Activated naive CD4-positive, alpha-beta T cell treated with anti-CD3 and anti-CD28 coated beads for 36 hours (primary cell): ENCODE measurements around the gene COL28A1. TPM values are rescaled to one million over a fixed set of nuclear protein-coding genes. Genes with fewer than 3 reads are reported as not detected.

Experiments
- CTCF ChIA-PET: fragments of 350-600 bp; sonication (Branson Sonifier 250); formaldehyde crosslinking; loops from one replicate; lab custom pipeline; 2021; ENCODE audit warnings: antibody characterized with exemption; lab: Charles Lee
- DNase-seq: peaks from one replicate; pipeline ENCODE4 v3.0.0-alpha.2; 2020
- H3K27ac Mint-ChIP-seq: one replicate; pipeline ENCODE4 v1.8.0; 2021; ENCODE audit warnings: mild to moderate bottlenecking, mixed read lengths
- H3K27me3 Mint-ChIP-seq: one replicate; pipeline ENCODE4 v1.8.0; 2021; ENCODE audit warnings: low read depth, mixed read lengths
- H3K36me3 Mint-ChIP-seq: one replicate; pipeline ENCODE4 v1.8.0; 2021; ENCODE audit warnings: low read depth, mixed read lengths
- H3K4me1 Mint-ChIP-seq: one replicate; pipeline ENCODE4 v1.8.0; 2021; ENCODE audit warnings: low read depth, mixed read lengths
- H3K4me3 Mint-ChIP-seq: one replicate; pipeline ENCODE4 v1.8.0; 2021; ENCODE audit warnings: mild to moderate bottlenecking, moderate library complexity, mixed read lengths
- H3K9me3 Mint-ChIP-seq: one replicate; pipeline ENCODE4 v1.8.0; 2021; ENCODE audit warnings: mixed read lengths
- intact Hi-C: fragments of 100-400 bp; cut with micrococcal nuclease; formaldehyde crosslinking; loops from one replicate; pipeline ENCODE4 v1.15.1; 2023
- total RNA-seq, 2 experiments: library from RNA; stranded (reverse); gene quantifications; one replicate each; pipeline ENCODE4 v1.2.3, GENCODE V29; 2021

Gene COL28A1
- total RNA-seq, 2 experiments from 2014 or later, result not detected

DNA sequence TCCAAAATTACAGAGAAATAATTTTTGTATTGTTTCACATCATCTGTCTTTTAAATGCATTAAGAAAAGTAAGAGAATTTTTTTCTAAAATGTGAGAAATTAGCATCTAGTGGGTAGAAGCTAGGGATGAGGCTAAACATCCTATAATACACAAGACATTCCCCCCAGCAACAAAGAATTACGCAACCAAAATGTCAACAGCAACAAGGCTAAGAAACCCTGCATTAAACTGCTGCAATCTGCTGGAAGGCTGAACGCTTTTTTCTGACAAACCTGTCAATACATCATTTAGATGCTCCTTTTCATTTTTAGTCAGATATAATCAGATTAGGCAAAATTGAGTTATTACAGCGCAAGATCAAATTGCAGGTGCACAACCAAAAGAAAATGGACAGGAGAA, 191.1 kb downstream of the COL28A1 start:
- no peaks in the 10 kb centered on the region for H3K9me3 Mint-ChIP-seq
- DNase-seq, result no peak
- H3K4me1 Mint-ChIP-seq, result no peaks in the 10 kb centered on the region
- no peaks in the 10 kb centered on the region for H3K36me3 Mint-ChIP-seq
- CTCF ChIA-PET, result no interaction called here
- H3K27me3 Mint-ChIP-seq, result peaks cover 5% of the 10 kb centered on the region
- intact Hi-C loops, result no loop called here
- no peak overlapping the region for H3K4me3 Mint-ChIP-seq
- H3K27ac Mint-ChIP-seq, result no peak overlapping the region

DNA sequence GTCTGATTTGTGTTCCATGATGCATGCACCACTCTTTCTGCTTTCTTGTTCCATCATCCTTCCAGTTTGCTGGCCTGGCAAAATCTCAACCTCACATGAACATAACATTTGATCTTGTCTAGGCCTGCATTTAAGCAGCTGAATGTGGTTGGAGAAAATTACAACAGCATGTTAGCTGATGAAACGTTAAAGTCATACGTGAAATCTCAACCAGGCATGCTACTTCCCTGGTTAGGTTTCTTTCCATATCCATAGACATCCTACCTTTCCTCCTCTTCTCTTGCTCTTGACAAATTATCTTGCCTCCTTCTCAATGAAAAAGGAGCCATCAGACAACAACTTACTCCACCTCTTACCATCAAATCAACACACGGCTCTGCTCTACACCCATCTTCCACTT, 199.8 kb downstream of the COL28A1 start:
- CTCF ChIA-PET, result no interaction called here
- peaks cover 3% of the 10 kb centered on the region for H3K4me1 Mint-ChIP-seq
- no peak overlapping the region for H3K4me3 Mint-ChIP-seq
- H3K27ac Mint-ChIP-seq, result no peak overlapping the region
- H3K27me3 Mint-ChIP-seq, result no peaks in the 10 kb centered on the region
- no peaks in the 10 kb centered on the region for H3K9me3 Mint-ChIP-seq
- no peak for DNase-seq
- H3K36me3 Mint-ChIP-seq, result no peaks in the 10 kb centered on the region
- intact Hi-C loops, result no loop called here

DNA sequence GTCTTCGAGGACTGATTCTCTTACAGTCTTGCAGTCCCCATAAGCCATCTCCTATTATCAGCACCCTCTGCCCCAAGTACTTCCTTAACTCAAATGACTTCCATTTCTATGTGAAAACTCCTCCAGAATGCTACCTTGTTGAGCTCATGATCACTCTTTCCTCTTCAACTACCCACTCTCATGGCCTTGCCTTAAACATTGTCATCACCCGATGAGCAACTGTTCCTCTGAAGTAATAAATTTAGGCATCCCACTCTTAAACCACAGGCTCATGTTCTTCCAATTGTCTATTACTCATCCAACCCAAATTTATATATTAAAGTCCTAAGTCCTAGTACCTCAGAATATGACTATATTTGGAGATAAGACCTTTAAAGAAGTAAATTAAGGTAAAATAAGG, 200.5 kb downstream of the COL28A1 start:
- peaks cover 3% of the 10 kb centered on the region for H3K4me1 Mint-ChIP-seq
- no peak overlapping the region for H3K27ac Mint-ChIP-seq
- DNase-seq, result no peak
- H3K27me3 Mint-ChIP-seq, result no peaks in the 10 kb centered on the region
- CTCF ChIA-PET, result no interaction called here
- no peaks in the 10 kb centered on the region for H3K9me3 Mint-ChIP-seq
- H3K36me3 Mint-ChIP-seq, result no peaks in the 10 kb centered on the region
- H3K4me3 Mint-ChIP-seq, result no peak overlapping the region
- intact Hi-C loops, result no loop called here

DNA sequence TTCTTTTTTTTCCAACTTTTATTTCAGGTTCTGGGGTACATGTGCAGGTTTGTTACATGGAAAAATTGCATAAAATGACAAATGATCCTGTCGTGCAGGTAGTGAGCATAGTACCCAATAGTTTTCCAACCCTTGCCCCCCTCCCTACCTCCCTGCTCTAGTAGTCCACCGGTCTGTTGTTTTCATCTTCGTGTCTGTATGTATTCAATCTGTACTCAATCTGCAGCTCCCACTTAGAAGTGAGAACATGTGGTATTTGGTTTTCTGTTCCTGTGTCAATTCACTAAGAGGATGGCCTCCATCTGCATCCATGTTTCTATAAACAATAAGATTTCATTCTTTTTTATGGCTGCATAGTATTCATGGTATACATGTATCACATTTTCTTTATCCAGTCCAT, 202.1 kb downstream of the COL28A1 start:
- H3K27me3 Mint-ChIP-seq, result no peaks in the 10 kb centered on the region
- no peak overlapping the region for H3K27ac Mint-ChIP-seq
- peaks cover 3% of the 10 kb centered on the region for H3K4me1 Mint-ChIP-seq
- no peaks in the 10 kb centered on the region for H3K9me3 Mint-ChIP-seq
- H3K4me3 Mint-ChIP-seq, result no peak overlapping the region
- no peak for DNase-seq
- intact Hi-C loops, result no loop called here
- CTCF ChIA-PET, result no interaction called here
- no peaks in the 10 kb centered on the region for H3K36me3 Mint-ChIP-seq

DNA sequence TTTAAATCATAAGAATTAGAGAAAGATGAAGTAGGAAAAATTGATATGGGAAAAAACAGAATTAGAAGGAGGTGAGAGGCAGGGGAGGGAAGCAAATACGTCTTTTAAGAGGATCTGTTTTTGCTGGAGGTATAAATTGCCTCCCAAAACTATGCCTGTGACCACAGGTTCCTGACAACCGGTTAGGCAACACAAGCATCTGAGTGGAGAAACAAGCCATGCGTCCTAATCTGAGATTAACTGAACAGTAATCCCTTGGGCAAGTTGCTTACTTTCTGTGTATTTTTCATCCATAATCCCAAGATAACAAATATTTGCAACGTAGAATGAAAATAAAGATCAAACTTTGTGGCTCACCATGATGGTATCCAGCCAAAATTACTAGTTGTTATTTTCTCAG, 204.2 kb downstream of the COL28A1 start:
- no peak for DNase-seq
- no peaks in the 10 kb centered on the region for H3K27me3 Mint-ChIP-seq
- H3K9me3 Mint-ChIP-seq, result no peaks in the 10 kb centered on the region
- CTCF ChIA-PET, result no interaction called here
- no peak overlapping the region for H3K4me3 Mint-ChIP-seq
- peaks cover 3% of the 10 kb centered on the region for H3K4me1 Mint-ChIP-seq
- intact Hi-C loops, result no loop called here
- no peak overlapping the region for H3K27ac Mint-ChIP-seq
- no peaks in the 10 kb centered on the region for H3K36me3 Mint-ChIP-seq

DNA sequence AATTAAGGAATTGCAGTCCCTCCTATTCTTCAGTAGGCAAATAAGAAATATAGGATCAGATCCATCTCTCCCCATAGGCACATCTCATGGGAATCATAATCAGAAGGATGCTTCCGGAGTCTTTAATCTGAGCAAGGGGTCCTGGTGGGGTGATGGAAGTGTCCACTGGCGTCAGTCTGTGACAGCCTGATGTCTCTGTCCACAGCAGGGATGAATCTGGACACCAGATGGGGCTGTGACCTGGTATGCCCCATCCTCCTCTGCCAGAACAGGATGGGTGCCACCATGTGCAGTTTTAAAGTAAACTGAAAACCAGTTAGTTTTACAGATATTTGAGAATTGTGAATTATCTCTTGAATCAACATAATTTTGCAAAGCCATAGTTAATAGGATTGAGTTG, 204.7 kb downstream of the COL28A1 start:
- DNase-seq, result peak; percentile 8
- Mint-ChIP-seq H3K9me3 (no peaks in the 10 kb centered on the region), H3K27ac (no peak overlapping the region), H3K4me1 (peaks cover 3% of the 10 kb centered on the region), H3K36me3 (no peaks in the 10 kb centered on the region), H3K27me3 (no peaks in the 10 kb centered on the region), H3K4me3 (no peak overlapping the region)
- intact Hi-C loops, result no loop called here
- CTCF ChIA-PET, result no interaction called here

DNA sequence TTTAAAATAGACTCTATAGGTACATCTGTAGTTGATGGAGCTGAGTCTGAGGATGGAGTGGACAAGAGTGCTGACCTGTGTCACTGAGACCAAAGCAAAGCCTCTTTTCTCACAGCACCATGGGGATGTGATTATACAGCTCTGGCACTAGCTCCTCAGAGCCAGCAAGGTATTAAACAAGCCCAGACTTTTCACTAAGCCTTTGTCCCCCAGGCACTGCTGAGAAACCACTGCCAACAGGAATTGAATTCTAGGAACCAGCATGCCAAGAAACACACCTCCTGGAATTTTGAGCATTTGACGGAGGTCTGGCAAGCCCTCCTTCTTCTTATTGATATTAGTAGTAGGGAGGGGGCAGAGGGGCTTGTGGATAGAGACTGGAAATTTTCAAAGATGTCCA, 206.3 kb downstream of the COL28A1 start:
- peaks cover 3% of the 10 kb centered on the region for H3K4me1 Mint-ChIP-seq
- CTCF ChIA-PET, result no interaction called here
- H3K4me3 Mint-ChIP-seq, result no peak overlapping the region
- no peaks in the 10 kb centered on the region for H3K36me3 Mint-ChIP-seq
- no peak for DNase-seq
- no peak overlapping the region for H3K27ac Mint-ChIP-seq
- no peaks in the 10 kb centered on the region for H3K27me3 Mint-ChIP-seq
- no peaks in the 10 kb centered on the region for H3K9me3 Mint-ChIP-seq
- intact Hi-C loops, result no loop called here

DNA sequence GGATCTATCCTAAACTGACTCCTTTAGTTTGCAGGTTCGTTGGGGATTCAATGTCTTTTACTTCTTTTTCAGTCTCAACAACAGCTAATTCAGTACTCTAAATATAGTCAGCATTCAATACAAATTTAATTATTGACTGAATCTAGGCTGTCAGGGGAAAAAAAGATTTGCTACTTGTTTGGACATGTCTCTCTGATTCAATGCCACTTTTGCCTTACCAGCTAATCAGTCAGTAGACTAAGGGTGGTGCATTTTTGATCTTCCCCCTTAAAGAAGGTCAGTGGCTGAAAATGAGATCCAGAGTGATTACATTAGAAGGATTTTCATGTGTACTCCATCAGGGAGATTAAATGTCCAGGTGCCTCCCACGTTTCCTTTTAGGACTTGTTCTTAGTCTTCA, 208.2 kb downstream of the COL28A1 start:
- H3K27ac Mint-ChIP-seq, result no peak overlapping the region
- H3K4me3 Mint-ChIP-seq, result no peak overlapping the region
- intact Hi-C loops, result no loop called here
- H3K4me1 Mint-ChIP-seq, result no peaks in the 10 kb centered on the region
- H3K27me3 Mint-ChIP-seq, result no peaks in the 10 kb centered on the region
- CTCF ChIA-PET, result no interaction called here
- no peaks in the 10 kb centered on the region for H3K36me3 Mint-ChIP-seq
- no peak for DNase-seq
- H3K9me3 Mint-ChIP-seq, result no peaks in the 10 kb centered on the region

DNA sequence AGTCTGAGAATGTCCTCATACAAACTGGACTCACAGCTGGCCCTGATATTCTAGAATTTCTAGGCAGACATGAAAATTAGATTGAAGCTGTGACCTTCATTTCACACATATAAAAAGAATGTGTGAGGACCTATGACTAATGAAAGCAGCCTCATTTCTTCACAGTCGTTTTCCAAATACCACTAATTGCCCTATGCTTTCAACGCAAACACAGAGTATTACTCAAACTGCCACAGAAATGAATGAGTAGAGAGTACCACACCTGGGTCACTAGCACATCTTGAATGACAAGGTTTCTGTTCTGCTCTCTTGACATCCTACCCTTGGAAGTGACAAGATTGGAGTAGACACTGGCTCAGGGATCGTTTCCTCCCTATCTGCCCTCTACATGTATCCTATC, 211.0 kb downstream of the COL28A1 start:
- H3K27ac Mint-ChIP-seq, result no peak overlapping the region
- no peaks in the 10 kb centered on the region for H3K9me3 Mint-ChIP-seq
- no peaks in the 10 kb centered on the region for H3K4me1 Mint-ChIP-seq
- no peak overlapping the region for H3K4me3 Mint-ChIP-seq
- CTCF ChIA-PET, result no interaction called here
- H3K27me3 Mint-ChIP-seq, result no peaks in the 10 kb centered on the region
- intact Hi-C loops, result no loop called here
- no peaks in the 10 kb centered on the region for H3K36me3 Mint-ChIP-seq
- DNase-seq, result no peak

DNA sequence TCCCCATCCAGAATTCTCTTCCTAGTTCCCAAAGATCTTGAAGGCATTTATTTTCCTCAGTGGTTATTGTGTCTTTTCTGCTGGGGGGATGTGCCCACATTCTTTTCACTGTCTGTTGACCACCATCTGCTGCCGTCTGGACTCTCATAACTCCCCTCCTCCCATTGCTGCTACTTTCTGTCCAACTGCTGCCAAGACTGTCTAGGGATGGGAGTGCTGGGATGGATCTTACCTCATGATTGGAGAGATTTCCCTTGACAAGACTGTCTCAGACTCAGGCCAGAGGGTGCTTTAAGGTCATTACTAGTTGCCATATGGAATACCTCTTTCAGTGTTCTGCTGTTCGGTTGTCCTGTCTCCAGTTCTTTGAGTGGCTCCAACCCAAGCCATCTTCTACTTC, 211.8 kb downstream of the COL28A1 start:
- Mint-ChIP-seq H3K4me3 (no peak overlapping the region), H3K36me3 (no peaks in the 10 kb centered on the region), H3K4me1 (no peaks in the 10 kb centered on the region), H3K27ac (no peak overlapping the region), H3K9me3 (no peaks in the 10 kb centered on the region), H3K27me3 (no peaks in the 10 kb centered on the region)
- CTCF ChIA-PET, result no interaction called here
- intact Hi-C loops, result no loop called here
- DNase-seq, result no peak

DNA sequence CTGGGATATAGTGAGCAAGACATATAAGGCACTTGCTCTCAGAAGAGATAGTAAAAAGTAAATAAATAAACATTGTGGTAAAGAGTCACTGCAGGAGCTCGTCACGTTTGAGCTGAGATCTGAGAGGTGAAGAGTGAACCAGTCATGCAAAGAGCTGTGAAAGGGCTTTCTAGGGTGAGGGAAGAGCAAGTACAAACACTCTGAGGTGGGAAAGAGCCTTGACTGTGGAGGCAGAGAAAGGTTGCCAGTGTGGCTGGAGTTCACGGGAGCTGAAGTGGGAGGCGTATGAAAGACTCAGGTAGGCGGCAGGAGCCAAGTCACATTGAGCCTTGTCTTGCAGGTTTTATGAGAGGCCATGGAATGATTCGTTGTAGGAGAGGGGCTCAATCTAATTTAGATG, 212.3 kb downstream of the COL28A1 start:
- H3K9me3 Mint-ChIP-seq, result no peaks in the 10 kb centered on the region
- no peaks in the 10 kb centered on the region for H3K27me3 Mint-ChIP-seq
- intact Hi-C loops, result no loop called here
- CTCF ChIA-PET, result interaction anchor here (0.6 kb wide), 1 partner anchor 973 kb away, joined by 4 read pairs; no protein-coding TSS in a partner anchor
- DNase-seq, result no peak
- no peak overlapping the region for H3K27ac Mint-ChIP-seq
- no peak overlapping the region for H3K4me3 Mint-ChIP-seq
- H3K4me1 Mint-ChIP-seq, result no peaks in the 10 kb centered on the region
- no peaks in the 10 kb centered on the region for H3K36me3 Mint-ChIP-seq

DNA sequence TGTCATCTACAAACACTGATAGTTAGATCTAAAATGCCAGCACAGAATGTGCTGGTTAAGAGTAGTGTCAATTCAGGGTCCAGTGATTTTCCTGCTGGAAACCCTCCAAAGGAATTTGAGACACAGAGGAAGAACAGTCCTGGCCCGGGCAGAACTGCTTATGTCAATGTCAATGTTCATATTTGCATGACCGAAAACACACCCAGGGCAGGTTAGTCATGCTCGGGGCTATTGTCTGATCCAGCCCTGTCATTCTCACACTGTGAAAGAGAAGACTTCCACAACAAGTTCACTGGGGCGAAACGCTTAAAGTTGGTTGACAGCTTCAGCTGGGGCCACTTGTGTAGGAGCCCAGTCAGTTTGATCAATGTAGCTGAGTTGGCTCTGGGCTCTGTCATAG, 214.0 kb downstream of the COL28A1 start:
- intact Hi-C loops, result no loop called here
- Mint-ChIP-seq H3K27ac (no peak overlapping the region), H3K36me3 (no peaks in the 10 kb centered on the region), H3K4me3 (no peak overlapping the region), H3K9me3 (no peaks in the 10 kb centered on the region), H3K27me3 (no peaks in the 10 kb centered on the region), H3K4me1 (no peaks in the 10 kb centered on the region)
- CTCF ChIA-PET, result no interaction called here
- no peak for DNase-seq

DNA sequence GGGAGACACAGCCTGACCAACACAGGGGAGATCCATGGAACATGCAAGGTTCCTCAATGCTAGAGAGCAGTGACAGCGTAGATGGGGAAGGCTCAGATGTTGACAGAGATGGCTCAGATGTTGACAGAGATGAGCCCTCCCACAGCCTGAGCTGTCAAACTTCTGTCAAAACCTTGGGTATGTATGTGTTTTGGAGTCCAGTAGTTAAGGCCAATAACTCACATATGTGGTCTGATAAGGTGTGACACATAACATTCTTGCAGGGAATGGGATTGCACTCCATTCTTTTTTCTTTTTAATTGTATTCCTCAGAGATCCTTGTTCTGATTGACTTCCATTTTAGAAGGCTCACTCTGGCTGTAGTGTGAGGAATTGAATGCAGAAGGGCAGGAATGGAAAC, 217.1 kb downstream of the COL28A1 start:
- CTCF ChIA-PET, result no interaction called here
- H3K27me3 Mint-ChIP-seq, result no peaks in the 10 kb centered on the region
- no peaks in the 10 kb centered on the region for H3K4me1 Mint-ChIP-seq
- H3K4me3 Mint-ChIP-seq, result no peak overlapping the region
- no peaks in the 10 kb centered on the region for H3K9me3 Mint-ChIP-seq
- no peak for DNase-seq
- intact Hi-C loops, result no loop called here
- H3K36me3 Mint-ChIP-seq, result no peaks in the 10 kb centered on the region
- no peak overlapping the region for H3K27ac Mint-ChIP-seq

DNA sequence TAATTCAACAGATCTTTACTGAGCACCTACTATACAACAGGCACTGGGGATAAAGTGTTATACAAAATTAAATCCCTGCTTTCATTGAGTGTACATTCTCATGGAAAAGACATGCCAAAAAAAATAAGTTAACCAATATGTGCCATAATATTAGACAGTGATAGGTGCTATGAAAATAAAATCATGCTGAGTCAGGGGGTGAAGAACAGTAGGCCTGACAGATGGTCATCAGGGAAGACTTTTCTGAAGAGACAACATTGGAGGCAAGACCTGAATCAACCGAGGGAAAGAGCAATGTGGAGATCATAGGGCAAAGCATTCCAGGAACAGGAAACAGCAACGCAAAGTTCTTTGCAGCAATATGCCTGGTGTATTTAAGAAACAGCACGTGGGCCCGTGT, 217.8 kb downstream of the COL28A1 start:
- no peaks in the 10 kb centered on the region for H3K27me3 Mint-ChIP-seq
- intact Hi-C loops, result no loop called here
- no peaks in the 10 kb centered on the region for H3K4me1 Mint-ChIP-seq
- no peak overlapping the region for H3K27ac Mint-ChIP-seq
- no peaks in the 10 kb centered on the region for H3K9me3 Mint-ChIP-seq
- DNase-seq, result no peak
- H3K36me3 Mint-ChIP-seq, result no peaks in the 10 kb centered on the region
- no peak overlapping the region for H3K4me3 Mint-ChIP-seq
- CTCF ChIA-PET, result no interaction called here
